A549 (cell line): ENCODE data around the gene CMTM4.

ENCODE experiments used
- CTCF ChIP-seq: fragments of >200 bp; sonication (Bioruptor Twin); formaldehyde crosslinking; IDR thresholded peaks from 3 replicates; pipeline ENCODE4 v1.5.1; 2016
- EP300 ChIP-seq, 2 experiments: fragments of >200 bp; sonication (Bioruptor Twin); formaldehyde crosslinking; IDR thresholded peaks; 2 replicates in 1 of 2; 3 replicates in 1 of 2; pipeline ENCODE4 v1.6.1; 2016 to 2017
- JUNB ChIP-seq: fragments of >200 bp; sonication (Bioruptor Twin); formaldehyde crosslinking; IDR thresholded peaks from 2 replicates; pipeline ENCODE4 v1.6.1; 2016
- KDM1A ChIP-seq: fragments of 200-600 bp; sonication (generic); IDR thresholded peaks from 2 replicates; pipeline ENCODE4 v1.6.1; 2016; ENCODE audit warnings: low read depth, mild to moderate bottlenecking
- MAX ChIP-seq: IDR thresholded peaks from 2 replicates; pipeline ENCODE4 v1.6.1; 2012
- TP53 ChIP-seq: fragments of 250-450 bp; sonication (Bioruptor Pico); IDR thresholded peaks from 2 replicates; pipeline ENCODE4 v1.5.0; 2021; ENCODE audit warnings: mild to moderate bottlenecking, moderate library complexity
- ZNF302 ChIP-seq: fragments of 250-450 bp; sonication (Bioruptor Pico); IDR thresholded peaks from 2 replicates; pipeline ENCODE4 v1.9.0; 2021; ENCODE audit warnings: inconsistent platforms, mild to moderate bottlenecking, moderate library complexity

- no peak for TF ChIP-seq KDM1A
- no peak for TF ChIP-seq CTCF
- TF ChIP-seq ZNF302 (CRISPR knock-in tag), result no peak
- no peak for TF ChIP-seq JUNB
- TF ChIP-seq MAX, result no peak
- no peak for TF ChIP-seq TP53
- no peak for TF ChIP-seq EP300 (IDR thresholded peaks at IDR 0.05)
Observed at GRCh38 chr16:66649636-66650205, 46.8 kb downstream of the CMTM4 start.
